ENCODE results near the gene NCKAP5.

Gene NCKAP5

DNA sequence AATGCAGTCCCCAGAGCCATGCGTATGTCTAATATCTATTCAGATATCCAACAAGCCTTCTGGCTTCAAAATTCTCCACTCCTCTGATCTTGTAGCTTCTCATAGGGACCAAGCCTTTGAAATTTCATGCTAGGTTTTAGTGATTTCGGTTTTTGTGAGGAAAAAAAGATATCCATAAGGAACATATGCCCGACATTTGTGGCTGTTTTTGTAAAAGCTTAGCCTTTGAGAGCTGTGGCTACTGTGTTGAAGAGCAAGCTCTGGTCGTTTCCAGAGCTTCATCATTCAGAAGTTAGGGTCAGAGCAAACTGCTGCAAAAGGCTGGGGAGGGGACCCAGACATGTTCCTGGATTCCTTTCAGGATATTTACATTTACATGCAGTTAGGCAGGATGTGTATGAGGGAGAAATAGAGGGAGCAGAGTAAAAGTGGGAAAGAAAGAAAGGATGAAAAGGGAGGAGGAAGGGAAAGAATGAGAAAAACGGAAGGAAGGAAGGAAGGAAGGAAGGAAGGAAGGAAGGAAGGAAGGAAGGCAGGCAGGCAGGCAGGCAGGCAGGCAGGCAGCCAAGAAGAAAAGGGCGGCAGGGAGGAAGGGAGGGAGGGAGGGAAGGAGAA is 70.2 kb downstream of the NCKAP5 start:
- H3K36me3 ChIP-seq (ENCODE audit: low read depth), result no peaks in the 10 kb centered on the region
- no peak overlapping the region for H3K4me3 ChIP-seq (ENCODE audit: severe bottlenecking)
- ATAC-seq (ENCODE audit: low read depth) (no peak), DNase-seq (ENCODE audit: low spot score) (no peak)
- H3K9me3 ChIP-seq (ENCODE audit: severe bottlenecking), result no peaks in the 10 kb centered on the region
- no peaks in the 10 kb centered on the region for H3K27me3 ChIP-seq (ENCODE audit: insufficient read depth, poor library complexity, severe bottlenecking)
- H3K27ac ChIP-seq (ENCODE audit: poor library complexity, severe bottlenecking), result no peak overlapping the region
- TF ChIP-seq CTCF (IDR thresholded peaks at IDR 0.05; ENCODE audit: poor library complexity, severe bottlenecking), result no peak
- H3K4me1 ChIP-seq (ENCODE audit: insufficient read depth, poor library complexity, severe bottlenecking), result peaks cover 9% of the 10 kb centered on the region

- H3K27ac ChIP-seq (ENCODE audit: poor library complexity, severe bottlenecking), result no peak overlapping the region
- no peak for TF ChIP-seq CTCF (IDR thresholded peaks at IDR 0.05; ENCODE audit: poor library complexity, severe bottlenecking)
- no peaks in the 10 kb centered on the region for H3K27me3 ChIP-seq (ENCODE audit: insufficient read depth, poor library complexity, severe bottlenecking)
- H3K4me3 ChIP-seq (ENCODE audit: severe bottlenecking), result no peak overlapping the region
- no peaks in the 10 kb centered on the region for H3K9me3 ChIP-seq (ENCODE audit: severe bottlenecking)
- H3K4me1 ChIP-seq (ENCODE audit: insufficient read depth, poor library complexity, severe bottlenecking), result peaks cover 9% of the 10 kb centered on the region
- no peaks in the 10 kb centered on the region for H3K36me3 ChIP-seq (ENCODE audit: low read depth)
- no peak for DNase-seq (ENCODE audit: low spot score)
- no peak for ATAC-seq (ENCODE audit: low read depth)
Measured at GRCh38 chr2:133497270-133497893, 70.9 kb downstream of the NCKAP5 start.

- TF ChIP-seq CTCF (IDR thresholded peaks at IDR 0.05; ENCODE audit: poor library complexity, severe bottlenecking), result no peak
- Histone ChIP-seq H3K4me3 (ENCODE audit: severe bottlenecking) (no peak overlapping the region), H3K27me3 (ENCODE audit: insufficient read depth, poor library complexity, severe bottlenecking) (no peaks in the 10 kb centered on the region), H3K4me1 (ENCODE audit: insufficient read depth, poor library complexity, severe bottlenecking) (peaks cover 9% of the 10 kb centered on the region), H3K36me3 (ENCODE audit: low read depth) (no peaks in the 10 kb centered on the region), H3K9me3 (ENCODE audit: severe bottlenecking) (no peaks in the 10 kb centered on the region), H3K27ac (ENCODE audit: poor library complexity, severe bottlenecking) (no peak overlapping the region)
- DNase-seq (ENCODE audit: low spot score), result no peak
- ATAC-seq (ENCODE audit: low read depth), result no peak
Measured at GRCh38 chr2:133496501-133497269, 71.6 kb downstream of the NCKAP5 start.

GRCh38 chr2:133495226-133495625 is 73.0 kb downstream of the NCKAP5 start:
- Histone ChIP-seq H3K4me1 (ENCODE audit: insufficient read depth, poor library complexity, severe bottlenecking) (peaks cover 9% of the 10 kb centered on the region), H3K27me3 (ENCODE audit: insufficient read depth, poor library complexity, severe bottlenecking) (no peaks in the 10 kb centered on the region)

More at GRCh38 chr2:133495226-133495625, 73.0 kb downstream of the NCKAP5 start:
- no peak overlapping the region for H3K4me3 ChIP-seq (ENCODE audit: severe bottlenecking)
- ATAC-seq (ENCODE audit: low read depth), result no peak
- DNase-seq (ENCODE audit: low spot score), result no peak
- no peaks in the 10 kb centered on the region for H3K36me3 ChIP-seq (ENCODE audit: low read depth)
- H3K9me3 ChIP-seq (ENCODE audit: severe bottlenecking), result no peaks in the 10 kb centered on the region
- H3K27ac ChIP-seq (ENCODE audit: poor library complexity, severe bottlenecking), result no peak overlapping the region
- TF ChIP-seq CTCF (IDR thresholded peaks at IDR 0.05; ENCODE audit: poor library complexity, severe bottlenecking), result no peak

All from RWPE2 (cell line).